BJ (cell line): ENCODE measurements around the gene RAD51B. TPM values are rescaled to one million over a fixed set of nuclear protein-coding genes. Genes with fewer than 3 reads are reported as not detected.

Experiments used
- CTCF ChIA-PET: fragments of 350-600 bp; formaldehyde crosslinking; extraction: SDS; loops from one replicate; lab custom pipeline; 2021; ENCODE audit warnings: antibody characterized with exemption, inconsistent platforms; lab: Yijun Ruan, JAX
- POLR2A ChIA-PET: fragments of 300-600 bp; sonication (Branson Sonifier 250); formaldehyde crosslinking; extraction: SDS; loops from one replicate; lab custom pipeline; 2021; ENCODE audit warnings: antibody characterized with exemption; lab: Charles Lee
- DNase-seq: peaks from one replicate; pipeline ENCODE4 v3.0.0-alpha.2; 2011; ENCODE audit warnings: low read depth
- H3K27me3 ChIP-seq: 2 replicates; pipeline ENCODE4 v1.6.0; 2011; ENCODE audit warnings: low read length; ENCODE audit not compliant: control insufficient read depth, insufficient read depth
- H3K36me3 ChIP-seq: 2 replicates; pipeline ENCODE4 v1.5.1; 2011; ENCODE audit warnings: low read length; ENCODE audit not compliant: control insufficient read depth, insufficient read depth
- H3K4me3 ChIP-seq: 2 replicates; pipeline ENCODE4 v1.5.1; 2011; ENCODE audit warnings: low read depth, mild to moderate bottlenecking, control low read depth, low read length
- polyA plus RNA-seq: library from polyadenylated mRNA; depleted of rRNA; stranded (reverse); fragments of >200 nt; gene quantifications from 2 replicates; pipeline ENCODE4 v1.2.3, GENCODE V29; 2011
- TF ChIP-seq, protein P1 (sequence below): IDR thresholded peaks from 2 replicates; pipeline ENCODE4 v1.5.1; 2011; ENCODE audit warnings: low read depth, mild to moderate bottlenecking, control low read depth, inconsistent platforms, low read length, moderate library complexity; ENCODE audit not compliant: insufficient read depth

The RAD51B gene
- polyA plus RNA-seq, 1 experiment, result 5.6 TPM

- DNase-seq, result no peak
- POLR2A ChIA-PET, result no interaction called here
- Histone ChIP-seq H3K4me3 (no peak overlapping the region), H3K27me3 (no peaks in the 10 kb centered on the region), H3K36me3 (no peaks in the 10 kb centered on the region)
- CTCF ChIA-PET, result no interaction called here
- TF ChIP-seq, protein P1, sequence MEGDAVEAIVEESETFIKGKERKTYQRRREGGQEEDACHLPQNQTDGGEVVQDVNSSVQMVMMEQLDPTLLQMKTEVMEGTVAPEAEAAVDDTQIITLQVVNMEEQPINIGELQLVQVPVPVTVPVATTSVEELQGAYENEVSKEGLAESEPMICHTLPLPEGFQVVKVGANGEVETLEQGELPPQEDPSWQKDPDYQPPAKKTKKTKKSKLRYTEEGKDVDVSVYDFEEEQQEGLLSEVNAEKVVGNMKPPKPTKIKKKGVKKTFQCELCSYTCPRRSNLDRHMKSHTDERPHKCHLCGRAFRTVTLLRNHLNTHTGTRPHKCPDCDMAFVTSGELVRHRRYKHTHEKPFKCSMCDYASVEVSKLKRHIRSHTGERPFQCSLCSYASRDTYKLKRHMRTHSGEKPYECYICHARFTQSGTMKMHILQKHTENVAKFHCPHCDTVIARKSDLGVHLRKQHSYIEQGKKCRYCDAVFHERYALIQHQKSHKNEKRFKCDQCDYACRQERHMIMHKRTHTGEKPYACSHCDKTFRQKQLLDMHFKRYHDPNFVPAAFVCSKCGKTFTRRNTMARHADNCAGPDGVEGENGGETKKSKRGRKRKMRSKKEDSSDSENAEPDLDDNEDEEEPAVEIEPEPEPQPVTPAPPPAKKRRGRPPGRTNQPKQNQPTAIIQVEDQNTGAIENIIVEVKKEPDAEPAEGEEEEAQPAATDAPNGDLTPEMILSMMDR, result no peak
Observed at GRCh38 chr14:68363466-68363842, 543.9 kb downstream of the RAD51B start.

DNA sequence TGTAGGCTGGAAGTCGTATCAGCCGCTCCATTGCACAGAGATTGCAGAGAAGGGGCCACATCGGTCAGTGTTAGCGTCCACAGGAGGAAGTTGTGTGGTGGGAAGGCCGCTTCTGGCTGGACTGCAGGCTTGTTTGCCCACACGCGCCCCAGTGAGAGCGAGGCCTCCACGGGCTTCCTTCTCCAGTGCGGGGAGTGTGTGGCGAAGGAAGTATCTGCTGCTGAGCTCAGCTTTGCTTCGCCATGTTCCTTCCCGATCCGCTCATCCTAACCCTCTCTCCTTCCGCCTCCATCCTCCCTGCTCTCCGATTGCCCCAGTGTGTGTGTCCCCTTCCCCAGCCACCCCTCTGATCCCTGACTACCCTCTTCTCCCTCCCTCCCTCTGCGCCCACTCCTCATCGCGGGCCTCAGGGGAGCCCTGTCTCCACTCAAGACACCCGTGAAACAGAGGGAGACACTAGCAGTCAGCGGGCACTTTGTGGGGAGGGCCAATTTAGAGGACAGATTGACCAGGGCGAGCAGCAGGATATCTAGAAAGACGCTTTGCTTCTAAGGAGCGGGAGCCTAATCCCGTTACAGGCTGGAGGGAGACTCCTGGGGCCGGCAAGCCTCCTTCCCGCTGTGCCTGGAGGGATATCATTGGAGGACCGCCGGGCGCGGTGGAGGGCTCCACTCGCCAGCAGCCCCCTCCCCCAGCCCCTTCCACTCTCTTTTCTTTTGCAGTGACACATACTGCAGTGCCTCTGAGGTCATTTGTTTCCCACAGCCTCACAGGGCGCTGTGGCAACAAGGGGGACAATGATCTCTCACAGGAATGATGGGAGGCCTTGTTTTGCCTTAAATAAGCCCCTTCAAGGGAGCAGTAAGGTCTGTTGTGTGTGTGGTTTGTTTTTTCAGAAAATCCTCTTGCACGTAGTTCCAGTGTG is 544.5 kb downstream of the RAD51B start:
- POLR2A ChIA-PET, result no interaction called here
- Histone ChIP-seq H3K36me3 (no peaks in the 10 kb centered on the region), H3K4me3 (no peak overlapping the region), H3K27me3 (no peaks in the 10 kb centered on the region)
- no peak for DNase-seq
- CTCF ChIA-PET, result interaction anchor here (0.7 to 1.9 kb wide), 2 partner anchors 11 to 460 kb away, joined by 3 to 7 read pairs; no protein-coding TSS in a partner anchor
- TF ChIP-seq, protein P1, result no peak

DNA sequence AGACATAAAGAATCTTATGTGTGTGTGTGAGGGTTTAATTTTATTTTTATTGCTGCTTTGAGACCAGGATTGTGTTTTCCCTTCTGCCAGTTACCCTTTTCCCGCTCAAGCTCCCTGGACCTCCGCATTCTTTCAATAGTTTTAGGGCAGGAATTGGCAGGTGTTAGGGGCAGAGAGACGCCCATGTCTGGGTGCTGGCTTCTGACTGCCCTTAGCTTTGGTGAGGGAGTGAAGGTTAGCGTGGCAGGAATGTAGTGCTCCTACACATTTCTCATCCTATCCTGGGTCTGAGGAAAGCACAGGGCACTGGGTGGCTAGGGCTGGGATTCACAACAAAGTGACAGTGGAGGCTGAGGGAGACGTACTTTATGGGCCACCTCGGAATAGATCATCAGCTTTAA is 545.2 kb downstream of the RAD51B start:
- no peaks in the 10 kb centered on the region for H3K36me3 ChIP-seq
- no peaks in the 10 kb centered on the region for H3K27me3 ChIP-seq
- TF ChIP-seq, protein P1, result no peak
- CTCF ChIA-PET, result interaction anchor here (0.6 to 1.9 kb wide), 3 partner anchors 10 to 787 kb away, joined by 3 to 7 read pairs (median 3); no protein-coding TSS in a partner anchor
- POLR2A ChIA-PET, result no interaction called here
- H3K4me3 ChIP-seq, result no peak overlapping the region
- no peak for DNase-seq

GRCh38 chr14:68365228-68365627 is 545.6 kb downstream of the RAD51B start:
- no peak overlapping the region for H3K4me3 ChIP-seq
- H3K36me3 ChIP-seq, result no peaks in the 10 kb centered on the region
- ChIA-PET POLR2A (no interaction called here), CTCF (interaction anchor here (0.6 to 1.9 kb wide), 3 partner anchors 10 to 787 kb away, joined by 3 to 7 read pairs (median 3); no protein-coding TSS in a partner anchor)
- DNase-seq, result peak; percentile 39
- H3K27me3 ChIP-seq, result no peaks in the 10 kb centered on the region
- TF ChIP-seq, protein P1, result no peak

DNA sequence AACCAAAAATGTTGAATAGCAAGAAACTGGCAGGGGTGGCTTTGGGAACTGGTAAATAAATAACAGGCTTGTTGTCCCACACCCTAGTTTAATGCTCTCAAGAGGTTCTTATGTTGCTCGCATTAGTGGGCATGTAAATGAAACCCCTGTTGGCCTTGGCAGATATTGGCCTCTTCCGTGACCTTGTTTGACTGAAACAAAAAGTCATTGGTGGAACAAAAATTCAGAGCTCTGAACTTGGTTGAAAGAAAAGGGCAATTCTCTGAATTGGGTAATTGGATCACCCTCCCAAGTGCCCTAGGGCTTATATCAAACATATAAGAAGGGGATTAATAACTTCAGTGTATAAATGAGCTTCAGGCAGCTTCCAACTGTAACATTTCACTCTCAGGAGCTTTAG is 547.1 kb downstream of the RAD51B start:
- ChIA-PET CTCF (interaction anchor here (1.3 to 1.7 kb wide), 2 partner anchors 10 to 449 kb away, joined by 3 to 9 read pairs; no protein-coding TSS in a partner anchor), POLR2A (no interaction called here)
- H3K4me3 ChIP-seq, result no peak overlapping the region
- no peaks in the 10 kb centered on the region for H3K36me3 ChIP-seq
- no peak for DNase-seq
- TF ChIP-seq, protein P1, result no peak
- H3K27me3 ChIP-seq, result no peaks in the 10 kb centered on the region
